Common myeloid progenitor, CD34-positive (primary cell): Measurements from ENCODE around the gene KAT5.
"Not testable (repeated sequence)": the region's sequence is repeated elsewhere in the genome, so short reads cannot be mapped to it uniquely, and the experiment has no call there.

ENCODE experiments used
- CTCF ChIA-PET: fragments of 350-600 bp; sonication (Branson Sonifier 250); formaldehyde crosslinking; loops from one replicate; lab custom pipeline; 2021; ENCODE audit warnings: antibody characterized with exemption; lab: Charles Lee
- POLR2A ChIA-PET: fragments of 350-600 bp; sonication (Branson Sonifier 250); formaldehyde crosslinking; loops from one replicate; lab custom pipeline; 2021; ENCODE audit warnings: antibody characterized with exemption; lab: Charles Lee
- DNase-seq, 3 donors: peaks; one replicate each; pipeline versions ENCODE4 v3.0.0 to v3.0.0-alpha.2; 2013
- H3K27ac ChIP-seq, 2 experiments: 1 replicate in 1 of 2; 2 replicates in 1 of 2; pipeline ENCODE4 v1.7.0; 2013; ENCODE audit warnings: inconsistent platforms in 2 of 2, low read length in 2 of 2, mild to moderate bottlenecking in 2 of 2, low read depth in 1 of 2, moderate library complexity in 1 of 2; ENCODE audit not compliant: severe bottlenecking in 2 of 2, insufficient read depth in 1 of 2, poor library complexity in 1 of 2
- H3K27me3 ChIP-seq, 5 experiments: replicated peaks in 2 of 5; 1 replicate in 3 of 5; 2 replicates in 2 of 5; pipeline versions ENCODE4 v1.6.1 to v1.7.0; 2013; ENCODE audit warnings: low read length in 4 of 5, mild to moderate bottlenecking in 2 of 5, moderate library complexity in 2 of 5, inconsistent platforms in 1 of 5; ENCODE audit not compliant: insufficient read depth in 5 of 5, control insufficient read depth in 4 of 5
- H3K36me3 ChIP-seq, 4 experiments: 1 replicate in 2 of 4; 2 replicates in 2 of 4; pipeline versions ENCODE4 v1.6.1 to v1.7.0; 2013; ENCODE audit warnings: low read length in 3 of 4, control low read depth in 1 of 4, mild to moderate bottlenecking in 1 of 4; ENCODE audit not compliant: control insufficient read depth in 4 of 4, insufficient read depth in 4 of 4
- H3K4me1 ChIP-seq, 4 experiments: 1 replicate in 3 of 4; 2 replicates in 1 of 4; pipeline versions ENCODE4 v1.6.1 to v1.7.1; 2013; ENCODE audit warnings: low read length in 3 of 4, mild to moderate bottlenecking in 3 of 4, control low read depth in 1 of 4, inconsistent platforms in 1 of 4, moderate library complexity in 1 of 4; ENCODE audit not compliant: control insufficient read depth in 4 of 4, insufficient read depth in 4 of 4; ENCODE audit errors: control extremely low read depth in 1 of 4
- H3K4me3 ChIP-seq, 7 experiments: 1 replicate in 4 of 7; 2 replicates in 3 of 7; pipeline versions ENCODE4 v1.5.1 to v1.7.0; 2013; ENCODE audit warnings: mild to moderate bottlenecking in 7 of 7, low read length in 6 of 7, moderate library complexity in 6 of 7, inconsistent platforms in 2 of 7, low read depth in 2 of 7, control low read depth in 1 of 7; ENCODE audit not compliant: insufficient read depth in 4 of 7, control insufficient read depth in 1 of 7; ENCODE audit errors: extremely low read depth in 1 of 7
- H3K9me3 ChIP-seq, 5 experiments: 1 replicate in 4 of 5; 2 replicates in 1 of 5; pipeline versions ENCODE4 v1.6.1 to v1.7.1; 2013; ENCODE audit warnings: low read length in 4 of 5, mild to moderate bottlenecking in 2 of 5, inconsistent platforms in 1 of 5, low read depth in 1 of 5, moderate library complexity in 1 of 5; ENCODE audit not compliant: control insufficient read depth in 4 of 5, insufficient read depth in 2 of 5; ENCODE audit errors: control extremely low read depth in 1 of 5
- WGBS: methylation state at CpG from one replicate; pipeline ENCODE4 v1.1.5; 2013; ENCODE audit not compliant: insufficient coverage; 5-methylcytosine and 5-hydroxymethylcytosine counted together

Gene KAT5

DNA sequence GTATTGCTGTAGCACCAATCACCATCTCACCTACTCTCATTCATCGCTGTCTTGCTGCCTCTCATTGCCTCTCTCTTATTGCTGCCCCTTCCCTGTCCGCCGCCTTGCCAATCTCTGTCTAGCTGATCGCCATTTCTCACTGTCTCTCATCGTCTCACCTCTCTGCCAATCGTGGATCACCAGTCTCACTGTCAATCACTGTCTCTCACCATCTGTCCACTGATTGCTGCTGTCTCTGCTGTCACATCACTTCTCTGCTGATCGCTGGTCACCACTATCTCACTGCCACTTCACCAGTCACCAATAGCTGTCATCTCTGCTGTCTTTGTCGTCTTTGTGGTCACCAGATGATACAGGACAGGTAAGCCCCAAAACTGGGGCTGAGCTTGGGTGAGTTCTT, 29.1 kb downstream of the KAT5 start:
- DNase-seq = no peak
- ChIA-PET POLR2A (no interaction called here), CTCF (interaction anchor here (1.1 kb wide), 1 partner anchor 14 kb away, joined by 3 read pairs; no protein-coding TSS in a partner anchor)
- Histone ChIP-seq H3K27ac (no peak overlapping the region), H3K4me3 (no peak overlapping the region), H3K9me3 (peaks cover 0 to 8% (median 0%) of the 10 kb centered on the region in 5 experiments), H3K36me3 (no peaks in the 10 kb centered on the region), H3K4me1 (no peaks in the 10 kb centered on the region), H3K27me3 (peaks cover 0 to 6% (median 0%) of the 10 kb centered on the region in 5 experiments)
- WGBS = 89% methylated on average over 8 of the region's 8 CpGs

DNA sequence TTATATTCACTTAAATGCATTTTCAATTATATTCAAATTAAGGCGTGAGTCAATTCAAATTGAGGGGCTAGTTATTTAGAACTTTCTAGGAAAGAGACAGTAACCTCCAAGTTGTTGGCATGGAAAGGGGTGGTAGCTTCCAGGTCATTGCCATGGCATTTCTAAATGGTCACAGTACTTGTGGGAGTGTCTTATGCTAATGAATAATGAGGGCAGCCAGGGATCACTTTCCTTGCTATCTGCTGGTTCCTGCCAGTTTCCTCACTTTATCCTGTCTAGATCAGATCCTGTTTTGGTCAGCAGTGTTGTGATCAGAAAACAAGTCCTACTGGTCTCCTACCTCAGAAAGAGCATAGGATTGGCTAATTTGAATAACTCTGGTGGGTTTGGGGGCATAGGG, 30.3 kb downstream of the KAT5 start:
- 60% methylated on average over 1 of the region's 1 CpG for WGBS
- Histone ChIP-seq H3K27ac (no peak overlapping the region), H3K36me3 (no peaks in the 10 kb centered on the region), H3K4me3 (no peak overlapping the region), H3K27me3 (peaks cover 0 to 8% (median under 1%) of the 10 kb centered on the region in 5 experiments), H3K9me3 (peaks cover 0 to 3% (median 0%) of the 10 kb centered on the region in 5 experiments), H3K4me1 (no peaks in the 10 kb centered on the region)
- DNase-seq = no peak
- POLR2A ChIA-PET = no interaction called here
- CTCF ChIA-PET = no interaction called here

GRCh38 chr11:65743681-65744025, 31.6 kb downstream of the KAT5 start:
- no peak for DNase-seq
- Histone ChIP-seq H3K27ac (no peak overlapping the region), H3K4me3 (no peak overlapping the region), H3K9me3 (peaks cover 0 to 5% (median 0%) of the 10 kb centered on the region in 5 experiments), H3K27me3 (peaks cover 3 to 7% (median 5%) of the 10 kb centered on the region in 5 experiments), H3K36me3 (no peaks in the 10 kb centered on the region), H3K4me1 (no peaks in the 10 kb centered on the region)
- WGBS = 90% methylated on average over 8 of the region's 10 CpGs
- ChIA-PET CTCF (interaction anchor here (0.7 to 2.0 kb wide), 3 partner anchors 37 to 141 kb away, joined by 3 to 4 read pairs (median 4); no protein-coding TSS in a partner anchor), POLR2A (no interaction called here)

- Histone ChIP-seq H3K36me3 (no peaks in the 10 kb centered on the region), H3K27me3 (peaks cover 3 to 7% (median 6%) of the 10 kb centered on the region in 5 experiments), H3K4me3 (no peak overlapping the region), H3K4me1 (no peaks in the 10 kb centered on the region), H3K27ac (no peak overlapping the region), H3K9me3 (peaks cover 0 to 5% (median 0%) of the 10 kb centered on the region in 5 experiments)
- ChIA-PET POLR2A (no interaction called here), CTCF (interaction anchor here (0.5 to 2.0 kb wide), 8 partner anchors 10 to 289 kb away, joined by 3 to 5 read pairs (median 4); no protein-coding TSS in a partner anchor)
- 92% methylated on average over 18 of the region's 18 CpGs for WGBS
- DNase-seq = peak; percentile 6 to 23 (median 21)
These were observed 32.1 kb downstream of the KAT5 start for GRCh38 chr11:65744026-65744698.

DNA sequence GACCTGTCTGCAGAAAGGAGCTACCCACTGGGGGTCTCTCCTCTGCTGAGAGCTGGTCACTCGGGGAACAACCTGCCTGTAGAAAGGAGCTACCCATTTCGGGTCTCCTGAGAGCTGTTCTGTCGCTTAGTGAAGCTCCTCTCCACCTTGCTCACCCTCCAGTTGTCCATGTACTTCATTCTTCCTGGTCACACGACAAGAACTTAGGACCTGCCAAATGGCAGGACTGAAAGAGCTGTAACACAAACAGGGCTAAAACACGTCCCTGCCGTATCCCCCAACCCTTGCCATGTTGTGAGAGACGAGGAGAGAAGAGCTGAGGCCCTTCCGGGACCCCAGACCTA, 32.6 kb downstream of the KAT5 start:
- H3K4me1 ChIP-seq = no peaks in the 10 kb centered on the region
- H3K9me3 ChIP-seq = peaks cover 0 to 5% (median 0%) of the 10 kb centered on the region in 5 experiments
- no peak overlapping the region for H3K27ac ChIP-seq
- no peaks in the 10 kb centered on the region for H3K36me3 ChIP-seq
- CTCF ChIA-PET = interaction anchor here (0.5 to 2.0 kb wide), 8 partner anchors 11 to 288 kb away, joined by 3 to 5 read pairs (median 4); no protein-coding TSS in a partner anchor
- DNase-seq = no peak
- POLR2A ChIA-PET = no interaction called here
- WGBS = 93% methylated on average over 8 of the region's 8 CpGs
- H3K4me3 ChIP-seq = no peak overlapping the region
- H3K27me3 ChIP-seq = peaks cover 7 to 11% (median 8%) of the 10 kb centered on the region in 5 experiments

- no peak overlapping the region for H3K4me3 ChIP-seq
- H3K27me3 ChIP-seq = peaks cover 9 to 12% (median 10%) of the 10 kb centered on the region in 5 experiments
- POLR2A ChIA-PET = no interaction called here
- H3K27ac ChIP-seq = no peak overlapping the region
- CTCF ChIA-PET = interaction anchor here (0.5 to 2.0 kb wide), 8 partner anchors 11 to 288 kb away, joined by 3 to 5 read pairs (median 4); no protein-coding TSS in a partner anchor
- WGBS = 94% methylated on average over 14 of the region's 17 CpGs
- H3K4me1 ChIP-seq = no peaks in the 10 kb centered on the region
- no peak for DNase-seq
- no peaks in the 10 kb centered on the region for H3K36me3 ChIP-seq
- peaks cover 0 to 5% (median 0%) of the 10 kb centered on the region in 5 experiments for H3K9me3 ChIP-seq
These were observed 33.0 kb downstream of the KAT5 start for GRCh38 chr11:65745049-65745448.

- H3K27ac ChIP-seq, H3K4me1 ChIP-seq, H3K4me3 ChIP-seq, H3K36me3 ChIP-seq, DNase-seq, H3K27me3 ChIP-seq, H3K9me3 ChIP-seq, POLR2A ChIA-PET: not testable (repeated sequence)
- no CpG with 5 or more reads among the region's 5 CpGs for WGBS
- CTCF ChIA-PET = interaction anchor here (1.0 to 3.1 kb wide), 2 partner anchors 15 to 18 kb away, joined by 3 to 8 read pairs; no protein-coding TSS in a partner anchor
These were observed 50.1 kb downstream of the KAT5 start for GRCh38 chr11:65762169-65762568.
